ENCODE measurements around the gene FCER1G. TPM values are rescaled to one million over a fixed set of nuclear protein-coding genes. Genes with fewer than 3 reads are reported as not detected.

FCER1G gene
- total and polyA plus RNA-seq, 9 of the 15 experiments (the other 6 are each of a cell fraction or from before 2014, with no cell fraction given), result 0.15 to 0.69 (median 0.31) TPM; not detected in 2

GRCh38 chr1:161165742-161166668 is 49.1 kb upstream of the FCER1G start, which contains the start of gene PPOX (continued):
- TF ChIP-seq E2F4 (CRISPR knock-in tag; IDR thresholded peaks at IDR 0.05; ENCODE audit: low read depth) (no peak), CTCF (IDR thresholded peaks at IDR 0.05 in 2 of 3, conservative IDR thresholded peaks at IDR 0.05 in 1 of 3; ENCODE audit: insufficient read depth in 2 of 3, low read depth in 1 of 3, low read length in 3 of 3) (peak; percentile 69 to 85 (median 72)), EZH2 (IDR thresholded peaks at IDR 0.05; ENCODE audit: borderline replicate concordance, low read depth, low read length) (0 out of 2 replicates have a peak, but pooled peaks have one; percentile 49), ARID1B (IDR thresholded peaks at IDR 0.05) (peak; percentile 100), ZNF174 (CRISPR knock-in tag; IDR thresholded peaks at IDR 0.05) (no peak), HNRNPK (IDR thresholded peaks at IDR 0.05; ENCODE audit: low read depth, low read length, poor library complexity, severe bottlenecking) (no peak), AFF1 (IDR thresholded peaks at IDR 0.05; ENCODE audit: low read depth in 1 of 2, partially characterized antibody in 2 of 2) (peak in 1 of 2 experiments; percentile 11), TCF7 (IDR thresholded peaks at IDR 0.05; ENCODE audit: borderline replicate concordance) (peak; percentile 75), SMAD3 (CRISPR knock-in tag; conservative IDR thresholded peaks at IDR 0.05) (no peak), GTF3C2 (IDR thresholded peaks at IDR 0.05; ENCODE audit: borderline replicate concordance, extremely low read depth, insufficient read length) (no peak), HNRNPLL (IDR thresholded peaks at IDR 0.05; ENCODE audit: low read depth, low read length, poor library complexity, severe bottlenecking) (peak; percentile 76), GTF2F1 (IDR thresholded peaks at IDR 0.05; ENCODE audit: low read depth, low read length) (peak; percentile 7; the same call in 1 of the 2 replicates), GTF2E2 (tag; IDR thresholded peaks at IDR 0.05) (no peak), ELF1 (tag; IDR thresholded peaks at IDR 0.05) (no peak), ELF4 (CRISPR knock-in tag; IDR thresholded peaks at IDR 0.05) (0 out of 2 replicates have a peak, but pooled peaks have one; percentile 37)
